H9 (cell line): ENCODE results near the gene GM2A. TPM values are rescaled to one million over a fixed set of nuclear protein-coding genes. Genes with fewer than 3 reads are reported as not detected.

Experiments used
- DNase-seq: peaks from one replicate; pipeline ENCODE4 v3.0.0-alpha.2; 2017
- H2AFZ ChIP-seq: one replicate; pipeline ENCODE4 v1.6.1; 2013; ENCODE audit warnings: mild to moderate bottlenecking, low read length, control low read depth, moderate library complexity
- H2AK5ac ChIP-seq: 2 replicates; pipeline ENCODE4 v1.6.1; 2013; ENCODE audit warnings: low read length, control low read depth, mixed read lengths; ENCODE audit not compliant: insufficient read length
- H2BK120ac ChIP-seq: one replicate; pipeline ENCODE4 v1.6.1; 2013; ENCODE audit warnings: low read depth, mild to moderate bottlenecking, low read length, control low read depth, inconsistent platforms; ENCODE audit not compliant: poor library complexity, severe bottlenecking
- H2BK12ac ChIP-seq: 2 replicates; pipeline ENCODE4 v1.6.1; 2013; ENCODE audit warnings: low read length, control low read depth, mixed read lengths, low read depth; ENCODE audit not compliant: insufficient read length
- H2BK15ac ChIP-seq: 2 replicates; pipeline ENCODE4 v1.6.1; 2013; ENCODE audit warnings: low read depth, low read length, control low read depth
- H2BK20ac ChIP-seq: one replicate; pipeline ENCODE4 v1.6.1; 2013; ENCODE audit warnings: low read depth, mild to moderate bottlenecking, low read length, control low read depth, inconsistent platforms; ENCODE audit not compliant: poor library complexity, severe bottlenecking
- H2BK5ac ChIP-seq: 2 replicates; pipeline ENCODE4 v1.6.1; 2013; ENCODE audit warnings: low read length, control low read depth, mixed read lengths; ENCODE audit not compliant: insufficient read length
- H3K14ac ChIP-seq: 2 replicates; pipeline ENCODE4 v1.6.1; 2013; ENCODE audit warnings: low read length, control low read depth; ENCODE audit not compliant: insufficient read depth
- H3K18ac ChIP-seq: 2 replicates; pipeline ENCODE4 v1.6.1; 2013; ENCODE audit warnings: low read depth, mild to moderate bottlenecking, mixed read lengths, low read length, control low read depth; ENCODE audit not compliant: insufficient read length
- H3K23ac ChIP-seq: 2 replicates; pipeline ENCODE4 v1.6.1; 2013; ENCODE audit warnings: low read length, control low read depth, mixed read lengths, low read depth; ENCODE audit not compliant: insufficient read length
- H3K23me2 ChIP-seq: 2 replicates; pipeline ENCODE4 v1.6.1; 2013; ENCODE audit warnings: low read depth, mild to moderate bottlenecking, mixed read lengths, low read length, control low read depth; ENCODE audit not compliant: insufficient read length, poor library complexity, severe bottlenecking
- H3K27ac ChIP-seq: 2 replicates; pipeline ENCODE4 v1.5.1; 2013; ENCODE audit warnings: low read length, control low read depth, mixed read lengths, low read depth; ENCODE audit not compliant: insufficient read length
- H3K27me3 ChIP-seq: 2 replicates; pipeline ENCODE4 v1.6.1; 2013; ENCODE audit warnings: low read length, control low read depth, inconsistent platforms; ENCODE audit not compliant: insufficient read depth
- H3K4ac ChIP-seq: 2 replicates; pipeline ENCODE4 v1.6.1; 2013; ENCODE audit warnings: low read depth, mild to moderate bottlenecking, control low read depth, inconsistent platforms, low read length, moderate library complexity
- H3K4me1 ChIP-seq: 2 replicates; pipeline ENCODE4 v1.6.1; 2013; ENCODE audit warnings: low read length, control low read depth, inconsistent platforms; ENCODE audit not compliant: insufficient read depth
- H3K4me2 ChIP-seq: 2 replicates; pipeline ENCODE4 v1.6.1; 2013; ENCODE audit warnings: low read length, control low read depth, mixed read lengths; ENCODE audit not compliant: insufficient read length, insufficient read depth
- H3K56ac ChIP-seq: 2 replicates; pipeline ENCODE4 v1.6.1; 2013; ENCODE audit warnings: low read depth, mild to moderate bottlenecking, mixed read lengths, low read length, control low read depth; ENCODE audit not compliant: insufficient read length
- H3K79me1 ChIP-seq: 2 replicates; pipeline ENCODE4 v1.6.1; 2013; ENCODE audit warnings: low read depth, mild to moderate bottlenecking, moderate library complexity, low read length, control low read depth, inconsistent platforms; ENCODE audit not compliant: insufficient read depth, poor library complexity, severe bottlenecking
- H3K79me2 ChIP-seq: 2 replicates; pipeline ENCODE4 v1.6.1; 2013; ENCODE audit warnings: low read length, control low read depth, inconsistent platforms; ENCODE audit not compliant: insufficient read depth
- H3K9ac ChIP-seq: 2 replicates; pipeline ENCODE4 v1.6.1; 2013; ENCODE audit warnings: low read length, control low read depth, mixed read lengths; ENCODE audit not compliant: insufficient read length; ENCODE audit errors: extremely low read depth
- H3K9me3 ChIP-seq: one replicate; pipeline ENCODE4 v1.6.1; 2013; ENCODE audit warnings: low read depth, low read length, inconsistent platforms; ENCODE audit not compliant: control insufficient read depth
- H3T11ph ChIP-seq: one replicate; pipeline ENCODE4 v1.6.1; 2013; ENCODE audit warnings: mild to moderate bottlenecking, low read length, control low read depth, inconsistent platforms
- H4K20me1 ChIP-seq: one replicate; pipeline ENCODE4 v1.6.1; 2013; ENCODE audit not compliant: control insufficient read depth, insufficient read length, insufficient read depth
- H4K5ac ChIP-seq: 2 replicates; pipeline ENCODE4 v1.6.1; 2013; ENCODE audit warnings: low read depth, mild to moderate bottlenecking, mixed read lengths, low read length, control low read depth; ENCODE audit not compliant: insufficient read length
- H4K8ac ChIP-seq: replicated peaks from 2 replicates; pipeline ENCODE4 v1.6.1; 2013; ENCODE audit warnings: low read length, control low read depth, mixed read lengths, low read depth; ENCODE audit not compliant: insufficient read length
- H4K91ac ChIP-seq: 2 replicates; pipeline ENCODE4 v1.6.1; 2013; ENCODE audit warnings: low read depth, mild to moderate bottlenecking, moderate library complexity, mixed read lengths, low read length, control low read depth; ENCODE audit not compliant: insufficient read length
- H3K27ac Mint-ChIP-seq, 3 experiments: 2 replicates in 2 of 3; 3 replicates in 1 of 3; pipeline ENCODE4 v1.8.0; 2020 to 2021; ENCODE audit warnings: mixed read lengths in 3 of 3, mild to moderate bottlenecking in 1 of 3, moderate library complexity in 1 of 3
- H3K27me3 Mint-ChIP-seq: 2 replicates; pipeline ENCODE4 v1.8.0; 2021; ENCODE audit warnings: low read depth, mild to moderate bottlenecking, moderate library complexity, mixed read lengths
- H3K36me3 Mint-ChIP-seq, 3 experiments: 2 replicates in 2 of 3; 3 replicates in 1 of 3; pipeline ENCODE4 v1.8.0; 2020 to 2021; ENCODE audit warnings: low read depth in 3 of 3, mixed read lengths in 3 of 3; ENCODE audit not compliant: insufficient read depth in 1 of 3
- H3K4me1 Mint-ChIP-seq, 2 experiments: 2 replicates each; pipeline ENCODE4 v1.8.0; 2020; ENCODE audit warnings: mixed read lengths in 2 of 2
- H3K4me3 Mint-ChIP-seq, 2 experiments: 2 replicates in 1 of 2; 3 replicates in 1 of 2; pipeline ENCODE4 v1.8.0; 2020 to 2021; ENCODE audit warnings: mild to moderate bottlenecking in 2 of 2, mixed read lengths in 2 of 2, moderate library complexity in 1 of 2
- H3K9me3 Mint-ChIP-seq, 2 experiments: 2 replicates in 1 of 2; 3 replicates in 1 of 2; pipeline ENCODE4 v1.8.0; 2020; ENCODE audit warnings: mild to moderate bottlenecking in 2 of 2, mixed read lengths in 2 of 2, moderate library complexity in 1 of 2
- WGBS: extraction: QIAGEN DNeasy Blood & Tissue Kit; methylation state at CpG from one replicate; pipeline ENCODE4 v1.1.7; 2013; ENCODE audit warnings: missing lambda C conversion rate, low lambda C conversion rate, mixed read lengths; ENCODE audit not compliant: insufficient read length; ENCODE audit errors: extremely low coverage; 5-methylcytosine and 5-hydroxymethylcytosine counted together
- total RNA-seq: library from RNA; stranded (reverse); gene quantifications from 2 replicates; pipeline ENCODE4 v1.2.1, GENCODE V29; 2021
- TF ChIP-seq, protein P1 (sequence below): fragments of 200-600 bp; sonication (generic); conservative IDR thresholded peaks from 3 replicates; pipeline ENCODE4 v1.8.0; 2021; ENCODE audit warnings: antibody characterized with exemption, mild to moderate bottlenecking

GM2A gene
- total RNA-seq, 1 experiment from 2014 or later = 27.8 TPM

DNA sequence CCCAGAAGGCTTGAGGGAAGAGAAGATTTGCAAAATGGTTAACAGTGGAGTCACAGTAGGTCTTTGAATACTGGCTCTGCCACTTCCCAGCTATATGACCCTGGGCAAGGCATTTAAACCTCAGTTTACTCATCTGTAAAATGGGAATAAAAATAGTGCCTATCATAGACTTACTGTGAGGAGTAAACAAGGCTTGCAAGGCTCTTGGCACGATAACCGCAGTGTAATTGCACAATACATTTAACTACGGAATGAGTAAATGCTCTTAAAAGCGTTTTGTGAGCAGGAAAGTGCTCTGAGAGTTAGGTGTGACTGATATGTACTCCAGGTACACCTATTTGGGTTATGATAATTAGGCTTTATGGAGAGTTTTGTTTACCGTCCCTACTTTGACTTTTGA, 42.2 kb downstream of the GM2A start:
- no peaks in the 10 kb centered on the region for H3K23me2 ChIP-seq
- Mint-ChIP-seq H3K27ac (no peak overlapping the region), H3K9me3 (no peaks in the 10 kb centered on the region)

More for the DNA sequence above, 42.2 kb downstream of the GM2A start:
- no peaks in the 10 kb centered on the region for H3K79me2 ChIP-seq
- Mint-ChIP-seq H3K36me3 (no peaks in the 10 kb centered on the region; a peak in 1 of 7 replicates), H3K27me3 (peaks cover 2% of the 10 kb centered on the region), H3K4me1 (peaks cover 13 to 16% of the 10 kb centered on the region in 2 experiments), H3K4me3 (no peak overlapping the region)
- no peaks in the 10 kb centered on the region for H3K27me3 ChIP-seq
- no peak overlapping the region for H3K14ac ChIP-seq
- no peak overlapping the region for H2BK15ac ChIP-seq
- H3T11ph ChIP-seq = no peak overlapping the region
- TF ChIP-seq, protein P1, sequence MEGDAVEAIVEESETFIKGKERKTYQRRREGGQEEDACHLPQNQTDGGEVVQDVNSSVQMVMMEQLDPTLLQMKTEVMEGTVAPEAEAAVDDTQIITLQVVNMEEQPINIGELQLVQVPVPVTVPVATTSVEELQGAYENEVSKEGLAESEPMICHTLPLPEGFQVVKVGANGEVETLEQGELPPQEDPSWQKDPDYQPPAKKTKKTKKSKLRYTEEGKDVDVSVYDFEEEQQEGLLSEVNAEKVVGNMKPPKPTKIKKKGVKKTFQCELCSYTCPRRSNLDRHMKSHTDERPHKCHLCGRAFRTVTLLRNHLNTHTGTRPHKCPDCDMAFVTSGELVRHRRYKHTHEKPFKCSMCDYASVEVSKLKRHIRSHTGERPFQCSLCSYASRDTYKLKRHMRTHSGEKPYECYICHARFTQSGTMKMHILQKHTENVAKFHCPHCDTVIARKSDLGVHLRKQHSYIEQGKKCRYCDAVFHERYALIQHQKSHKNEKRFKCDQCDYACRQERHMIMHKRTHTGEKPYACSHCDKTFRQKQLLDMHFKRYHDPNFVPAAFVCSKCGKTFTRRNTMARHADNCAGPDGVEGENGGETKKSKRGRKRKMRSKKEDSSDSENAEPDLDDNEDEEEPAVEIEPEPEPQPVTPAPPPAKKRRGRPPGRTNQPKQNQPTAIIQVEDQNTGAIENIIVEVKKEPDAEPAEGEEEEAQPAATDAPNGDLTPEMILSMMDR = no peak
- H3K4me1 ChIP-seq = no peaks in the 10 kb centered on the region
- no peak overlapping the region for H2BK20ac ChIP-seq
- no peak for DNase-seq
- H2BK5ac ChIP-seq = no peak overlapping the region
- WGBS = no CpG with 5 or more reads among the region's 5 CpGs
- no peak overlapping the region for H2AFZ ChIP-seq
- no peak overlapping the region for H4K5ac ChIP-seq
- H4K20me1 ChIP-seq = no peaks in the 10 kb centered on the region
- no peak overlapping the region for H4K91ac ChIP-seq
- H2BK120ac ChIP-seq = no peak overlapping the region
- no peak overlapping the region for H3K56ac ChIP-seq
- H3K4ac ChIP-seq = no peak overlapping the region
- H3K9me3 ChIP-seq = no peaks in the 10 kb centered on the region
- H3K4me2 ChIP-seq = no peak overlapping the region
- H4K8ac ChIP-seq = no peak overlapping the region
- H3K79me1 ChIP-seq = no peaks in the 10 kb centered on the region
- no peak overlapping the region for H3K27ac ChIP-seq
- H3K18ac ChIP-seq = no peak overlapping the region
- no peak overlapping the region for H3K23ac ChIP-seq
- no peak overlapping the region for H2AK5ac ChIP-seq
- H2BK12ac ChIP-seq = no peak overlapping the region
- no peak overlapping the region for H3K9ac ChIP-seq
